H9 (cell line): ENCODE results near the gene LRP1. TPM values are rescaled to one million over a fixed set of nuclear protein-coding genes. Genes with fewer than 3 reads are reported as not detected.

ENCODE experiments used
- DNase-seq: peaks from one replicate; pipeline ENCODE4 v3.0.0-alpha.2; 2017
- H2AFZ ChIP-seq: one replicate; pipeline ENCODE4 v1.6.1; 2013; ENCODE audit warnings: mild to moderate bottlenecking, low read length, control low read depth, moderate library complexity
- H2AK5ac ChIP-seq: 2 replicates; pipeline ENCODE4 v1.6.1; 2013; ENCODE audit warnings: low read length, control low read depth, mixed read lengths; ENCODE audit not compliant: insufficient read length
- H2BK120ac ChIP-seq: one replicate; pipeline ENCODE4 v1.6.1; 2013; ENCODE audit warnings: low read depth, mild to moderate bottlenecking, low read length, control low read depth, inconsistent platforms; ENCODE audit not compliant: poor library complexity, severe bottlenecking
- H2BK12ac ChIP-seq: 2 replicates; pipeline ENCODE4 v1.6.1; 2013; ENCODE audit warnings: low read length, control low read depth, mixed read lengths, low read depth; ENCODE audit not compliant: insufficient read length
- H2BK15ac ChIP-seq: 2 replicates; pipeline ENCODE4 v1.6.1; 2013; ENCODE audit warnings: low read depth, low read length, control low read depth
- H2BK20ac ChIP-seq: one replicate; pipeline ENCODE4 v1.6.1; 2013; ENCODE audit warnings: low read depth, mild to moderate bottlenecking, low read length, control low read depth, inconsistent platforms; ENCODE audit not compliant: poor library complexity, severe bottlenecking
- H2BK5ac ChIP-seq: 2 replicates; pipeline ENCODE4 v1.6.1; 2013; ENCODE audit warnings: low read length, control low read depth, mixed read lengths; ENCODE audit not compliant: insufficient read length
- H3K14ac ChIP-seq: 2 replicates; pipeline ENCODE4 v1.6.1; 2013; ENCODE audit warnings: low read length, control low read depth; ENCODE audit not compliant: insufficient read depth
- H3K18ac ChIP-seq: 2 replicates; pipeline ENCODE4 v1.6.1; 2013; ENCODE audit warnings: low read depth, mild to moderate bottlenecking, mixed read lengths, low read length, control low read depth; ENCODE audit not compliant: insufficient read length
- H3K23ac ChIP-seq: 2 replicates; pipeline ENCODE4 v1.6.1; 2013; ENCODE audit warnings: low read length, control low read depth, mixed read lengths, low read depth; ENCODE audit not compliant: insufficient read length
- H3K23me2 ChIP-seq: 2 replicates; pipeline ENCODE4 v1.6.1; 2013; ENCODE audit warnings: low read depth, mild to moderate bottlenecking, mixed read lengths, low read length, control low read depth; ENCODE audit not compliant: insufficient read length, poor library complexity, severe bottlenecking
- H3K27ac ChIP-seq: 2 replicates; pipeline ENCODE4 v1.5.1; 2013; ENCODE audit warnings: low read length, control low read depth, mixed read lengths, low read depth; ENCODE audit not compliant: insufficient read length
- H3K27me3 ChIP-seq: 2 replicates; pipeline ENCODE4 v1.6.1; 2013; ENCODE audit warnings: low read length, control low read depth, inconsistent platforms; ENCODE audit not compliant: insufficient read depth
- H3K4ac ChIP-seq: 2 replicates; pipeline ENCODE4 v1.6.1; 2013; ENCODE audit warnings: low read depth, mild to moderate bottlenecking, control low read depth, inconsistent platforms, low read length, moderate library complexity
- H3K4me1 ChIP-seq: 2 replicates; pipeline ENCODE4 v1.6.1; 2013; ENCODE audit warnings: low read length, control low read depth, inconsistent platforms; ENCODE audit not compliant: insufficient read depth
- H3K4me2 ChIP-seq: 2 replicates; pipeline ENCODE4 v1.6.1; 2013; ENCODE audit warnings: low read length, control low read depth, mixed read lengths; ENCODE audit not compliant: insufficient read length, insufficient read depth
- H3K56ac ChIP-seq: 2 replicates; pipeline ENCODE4 v1.6.1; 2013; ENCODE audit warnings: low read depth, mild to moderate bottlenecking, mixed read lengths, low read length, control low read depth; ENCODE audit not compliant: insufficient read length
- H3K79me1 ChIP-seq: 2 replicates; pipeline ENCODE4 v1.6.1; 2013; ENCODE audit warnings: low read depth, mild to moderate bottlenecking, moderate library complexity, low read length, control low read depth, inconsistent platforms; ENCODE audit not compliant: insufficient read depth, poor library complexity, severe bottlenecking
- H3K79me2 ChIP-seq: 2 replicates; pipeline ENCODE4 v1.6.1; 2013; ENCODE audit warnings: low read length, control low read depth, inconsistent platforms; ENCODE audit not compliant: insufficient read depth
- H3K9ac ChIP-seq: 2 replicates; pipeline ENCODE4 v1.6.1; 2013; ENCODE audit warnings: low read length, control low read depth, mixed read lengths; ENCODE audit not compliant: insufficient read length; ENCODE audit errors: extremely low read depth
- H3K9me3 ChIP-seq: one replicate; pipeline ENCODE4 v1.6.1; 2013; ENCODE audit warnings: low read depth, low read length, inconsistent platforms; ENCODE audit not compliant: control insufficient read depth
- H3T11ph ChIP-seq: one replicate; pipeline ENCODE4 v1.6.1; 2013; ENCODE audit warnings: mild to moderate bottlenecking, low read length, control low read depth, inconsistent platforms
- H4K20me1 ChIP-seq: one replicate; pipeline ENCODE4 v1.6.1; 2013; ENCODE audit not compliant: control insufficient read depth, insufficient read length, insufficient read depth
- H4K5ac ChIP-seq: 2 replicates; pipeline ENCODE4 v1.6.1; 2013; ENCODE audit warnings: low read depth, mild to moderate bottlenecking, mixed read lengths, low read length, control low read depth; ENCODE audit not compliant: insufficient read length
- H4K8ac ChIP-seq: replicated peaks from 2 replicates; pipeline ENCODE4 v1.6.1; 2013; ENCODE audit warnings: low read length, control low read depth, mixed read lengths, low read depth; ENCODE audit not compliant: insufficient read length
- H4K91ac ChIP-seq: 2 replicates; pipeline ENCODE4 v1.6.1; 2013; ENCODE audit warnings: low read depth, mild to moderate bottlenecking, moderate library complexity, mixed read lengths, low read length, control low read depth; ENCODE audit not compliant: insufficient read length
- H3K27ac Mint-ChIP-seq, 3 experiments: 2 replicates in 2 of 3; 3 replicates in 1 of 3; pipeline ENCODE4 v1.8.0; 2020 to 2021; ENCODE audit warnings: mixed read lengths in 3 of 3, mild to moderate bottlenecking in 1 of 3, moderate library complexity in 1 of 3
- H3K27me3 Mint-ChIP-seq: 2 replicates; pipeline ENCODE4 v1.8.0; 2021; ENCODE audit warnings: low read depth, mild to moderate bottlenecking, moderate library complexity, mixed read lengths
- H3K36me3 Mint-ChIP-seq, 3 experiments: 2 replicates in 2 of 3; 3 replicates in 1 of 3; pipeline ENCODE4 v1.8.0; 2020 to 2021; ENCODE audit warnings: low read depth in 3 of 3, mixed read lengths in 3 of 3; ENCODE audit not compliant: insufficient read depth in 1 of 3
- H3K4me1 Mint-ChIP-seq, 2 experiments: 2 replicates each; pipeline ENCODE4 v1.8.0; 2020; ENCODE audit warnings: mixed read lengths in 2 of 2
- H3K4me3 Mint-ChIP-seq, 2 experiments: 2 replicates in 1 of 2; 3 replicates in 1 of 2; pipeline ENCODE4 v1.8.0; 2020 to 2021; ENCODE audit warnings: mild to moderate bottlenecking in 2 of 2, mixed read lengths in 2 of 2, moderate library complexity in 1 of 2
- H3K9me3 Mint-ChIP-seq, 2 experiments: 2 replicates in 1 of 2; 3 replicates in 1 of 2; pipeline ENCODE4 v1.8.0; 2020; ENCODE audit warnings: mild to moderate bottlenecking in 2 of 2, mixed read lengths in 2 of 2, moderate library complexity in 1 of 2
- WGBS: extraction: QIAGEN DNeasy Blood & Tissue Kit; methylation state at CpG from one replicate; pipeline ENCODE4 v1.1.7; 2013; ENCODE audit warnings: missing lambda C conversion rate, low lambda C conversion rate, mixed read lengths; ENCODE audit not compliant: insufficient read length; ENCODE audit errors: extremely low coverage; 5-methylcytosine and 5-hydroxymethylcytosine counted together
- total RNA-seq: library from RNA; stranded (reverse); gene quantifications from 2 replicates; pipeline ENCODE4 v1.2.1, GENCODE V29; 2021
- TF ChIP-seq, protein P1 (sequence below): fragments of 200-600 bp; sonication (generic); conservative IDR thresholded peaks from 3 replicates; pipeline ENCODE4 v1.8.0; 2021; ENCODE audit warnings: antibody characterized with exemption, mild to moderate bottlenecking

The LRP1 gene
- total RNA-seq, 1 experiment from 2014 or later: 115 TPM

DNA sequence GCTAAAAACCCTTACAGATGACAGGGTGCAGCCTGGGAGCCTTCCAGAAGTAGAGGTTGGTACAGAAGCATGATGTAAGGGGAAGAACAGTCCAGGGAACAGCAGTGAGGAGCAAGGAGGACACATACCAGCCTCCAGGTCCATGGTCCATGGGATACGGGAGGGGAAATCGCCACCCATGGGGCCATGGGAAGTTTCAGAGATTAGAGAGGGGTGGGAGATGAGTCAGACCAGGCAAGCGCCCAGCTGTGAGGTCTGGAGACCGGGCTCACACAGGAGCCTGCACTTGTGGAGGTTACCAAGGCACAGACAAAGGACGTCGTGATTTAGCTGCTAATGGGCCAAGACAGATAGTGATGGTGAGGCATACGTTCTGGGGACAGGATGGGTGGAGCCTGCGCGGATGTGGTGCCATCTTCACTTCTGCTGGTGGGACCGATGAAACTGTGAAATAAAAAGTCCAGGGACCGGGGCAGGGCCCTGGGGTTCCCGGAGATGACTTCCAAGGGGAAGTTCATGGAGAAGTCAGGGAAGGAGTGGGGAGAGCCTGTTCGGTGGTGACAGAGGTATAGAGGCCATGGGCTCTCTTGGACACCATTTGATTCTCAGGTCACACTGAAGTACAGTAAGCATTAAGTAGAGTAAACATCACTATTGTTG is 36.8 kb downstream of the LRP1 start:
- H3K4me3 Mint-ChIP-seq: no peak overlapping the region
- H3K27ac Mint-ChIP-seq: peak overlapping the region in 1 of 3 experiments; percentile 66; a peak in 1 of 7 replicates
- H3K79me2 ChIP-seq: no peaks in the 10 kb centered on the region
- DNase-seq: no peak
- no peaks in the 10 kb centered on the region for H3K9me3 ChIP-seq
- H3K27ac ChIP-seq: no peak overlapping the region
- no peak overlapping the region for H2BK12ac ChIP-seq
- no peak overlapping the region for H4K91ac ChIP-seq
- H2BK15ac ChIP-seq: no peak overlapping the region
- no peaks in the 10 kb centered on the region for H3K23me2 ChIP-seq
- H3K14ac ChIP-seq: no peak overlapping the region
- no peak overlapping the region for H4K8ac ChIP-seq
- H3K23ac ChIP-seq: no peak overlapping the region
- no peak overlapping the region for H3K9ac ChIP-seq
- H2BK5ac ChIP-seq: no peak overlapping the region
- H3K4me1 Mint-ChIP-seq: no peaks in the 10 kb centered on the region
- H2BK20ac ChIP-seq: no peak overlapping the region
- no peak overlapping the region for H4K5ac ChIP-seq
- H3K36me3 Mint-ChIP-seq: peaks cover 57 to 95% (median 92%) of the 10 kb centered on the region in 3 experiments; a peak in 6 of 7 replicates
- no peaks in the 10 kb centered on the region for H3K4me1 ChIP-seq
- no peaks in the 10 kb centered on the region for H4K20me1 ChIP-seq
- WGBS: no CpG with 5 or more reads among the region's 13 CpGs
- no peak overlapping the region for H2AFZ ChIP-seq
- H3K18ac ChIP-seq: no peak overlapping the region
- no peak overlapping the region for H3K56ac ChIP-seq
- no peaks in the 10 kb centered on the region for H3K9me3 Mint-ChIP-seq
- H2AK5ac ChIP-seq: no peak overlapping the region
- H2BK120ac ChIP-seq: no peak overlapping the region
- no peak overlapping the region for H3K4me2 ChIP-seq
- no peaks in the 10 kb centered on the region for H3K27me3 Mint-ChIP-seq
- no peaks in the 10 kb centered on the region for H3K27me3 ChIP-seq
- TF ChIP-seq, protein P1, sequence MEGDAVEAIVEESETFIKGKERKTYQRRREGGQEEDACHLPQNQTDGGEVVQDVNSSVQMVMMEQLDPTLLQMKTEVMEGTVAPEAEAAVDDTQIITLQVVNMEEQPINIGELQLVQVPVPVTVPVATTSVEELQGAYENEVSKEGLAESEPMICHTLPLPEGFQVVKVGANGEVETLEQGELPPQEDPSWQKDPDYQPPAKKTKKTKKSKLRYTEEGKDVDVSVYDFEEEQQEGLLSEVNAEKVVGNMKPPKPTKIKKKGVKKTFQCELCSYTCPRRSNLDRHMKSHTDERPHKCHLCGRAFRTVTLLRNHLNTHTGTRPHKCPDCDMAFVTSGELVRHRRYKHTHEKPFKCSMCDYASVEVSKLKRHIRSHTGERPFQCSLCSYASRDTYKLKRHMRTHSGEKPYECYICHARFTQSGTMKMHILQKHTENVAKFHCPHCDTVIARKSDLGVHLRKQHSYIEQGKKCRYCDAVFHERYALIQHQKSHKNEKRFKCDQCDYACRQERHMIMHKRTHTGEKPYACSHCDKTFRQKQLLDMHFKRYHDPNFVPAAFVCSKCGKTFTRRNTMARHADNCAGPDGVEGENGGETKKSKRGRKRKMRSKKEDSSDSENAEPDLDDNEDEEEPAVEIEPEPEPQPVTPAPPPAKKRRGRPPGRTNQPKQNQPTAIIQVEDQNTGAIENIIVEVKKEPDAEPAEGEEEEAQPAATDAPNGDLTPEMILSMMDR: no peak
- H3K4ac ChIP-seq: no peak overlapping the region
- no peak overlapping the region for H3T11ph ChIP-seq
- no peaks in the 10 kb centered on the region for H3K79me1 ChIP-seq
